Hepatocyte (in vitro differentiated cells): Measurements from ENCODE around the gene IARS1. TPM values are rescaled to one million over a fixed set of nuclear protein-coding genes. Genes with fewer than 3 reads are reported as not detected.

Experiments
- DNase-seq: peaks from one replicate; pipeline ENCODE4 v3.0.0-alpha.2; 2016; ENCODE audit warnings: low spot score
- H2AFZ ChIP-seq: fragments of 200-600 bp; sonication (generic); 2 replicates; pipeline ENCODE4 v1.6.0; 2016; ENCODE audit warnings: antibody characterized with exemption, mild to moderate bottlenecking
- H3K27ac ChIP-seq: fragments of 200-600 bp; sonication (generic); 2 replicates; pipeline ENCODE4 v1.5.1; 2016; ENCODE audit warnings: mild to moderate bottlenecking
- H3K27me3 ChIP-seq: fragments of 200-600 bp; sonication (generic); 2 replicates; pipeline ENCODE4 v1.6.1; 2016
- H3K36me3 ChIP-seq: fragments of 200-600 bp; sonication (generic); replicated peaks from 2 replicates; pipeline ENCODE4 v1.5.1; 2016; ENCODE audit warnings: low read depth; ENCODE audit not compliant: insufficient read depth
- H3K4me1 ChIP-seq: fragments of 200-600 bp; sonication (generic); 2 replicates; pipeline ENCODE4 v1.5.1; 2016; ENCODE audit warnings: mild to moderate bottlenecking, moderate library complexity; ENCODE audit not compliant: insufficient read depth
- H3K4me2 ChIP-seq: fragments of 200-600 bp; sonication (generic); 2 replicates; pipeline ENCODE4 v1.6.0; 2016
- H3K4me3 ChIP-seq: fragments of 200-600 bp; sonication (generic); 2 replicates; pipeline ENCODE4 v1.5.1; 2016; ENCODE audit warnings: mild to moderate bottlenecking
- H3K79me2 ChIP-seq: fragments of 200-600 bp; sonication (generic); 2 replicates; pipeline ENCODE4 v1.6.0; 2017; ENCODE audit warnings: mild to moderate bottlenecking
- H3K9me2 ChIP-seq: fragments of 200-600 bp; sonication (generic); replicated peaks from 2 replicates; pipeline ENCODE4 v1.6.0; 2017; ENCODE audit warnings: mild to moderate bottlenecking; ENCODE audit not compliant: insufficient read depth
- H3K9me3 ChIP-seq: fragments of 200-600 bp; sonication (generic); 2 replicates; pipeline ENCODE4 v1.5.1; 2016; ENCODE audit warnings: low read depth, mild to moderate bottlenecking
- H4K20me1 ChIP-seq: fragments of 200-600 bp; sonication (generic); 2 replicates; pipeline ENCODE4 v1.6.0; 2016; ENCODE audit warnings: mild to moderate bottlenecking; ENCODE audit not compliant: insufficient read depth, poor library complexity, severe bottlenecking
- CTCF ChIP-seq: fragments of 200-600 bp; sonication (generic); IDR thresholded peaks from 2 replicates; pipeline ENCODE4 v1.5.1; 2016; ENCODE audit warnings: antibody characterized with exemption, mild to moderate bottlenecking; ENCODE audit not compliant: poor library complexity
- EZH2 ChIP-seq: fragments of 200-600 bp; sonication (generic); IDR thresholded peaks from 2 replicates; pipeline ENCODE4 v1.6.1; 2016; ENCODE audit warnings: antibody characterized with exemption, mild to moderate bottlenecking, borderline replicate concordance
- EZH2phosphoT487 ChIP-seq: fragments of 200-600 bp; sonication (generic); IDR thresholded peaks from one replicate; pipeline ENCODE4 v1.6.1; 2018; ENCODE audit warnings: antibody characterized with exemption, mild to moderate bottlenecking, low read depth, moderate library complexity; ENCODE audit not compliant: unreplicated experiment, severe bottlenecking
- WGBS: methylation state at CpG from one replicate; pipeline ENCODE4 v1.1.6; 2016; ENCODE audit warnings: low lambda C conversion rate; ENCODE audit errors: missing lambda C conversion rate; 5-methylcytosine and 5-hydroxymethylcytosine counted together
- polyA plus RNA-seq: library from polyadenylated mRNA; unstranded; fragments of >200 nt; fragmentation: Nextera tagmentation; extraction: Ambion mirVana; gene quantifications from 2 replicates; pipeline ENCODE4 v1.2.1, GENCODE V29; 2016
- total RNA-seq: library from RNA; depleted of rRNA; stranded (reverse); fragments of >200 nt; gene quantifications from 2 replicates; pipeline ENCODE4 v1.2.3, GENCODE V29; 2014

IARS1 gene
- total and polyA plus RNA-seq, 2 experiments from 2014 or later = 74.4 to 158 TPM

GRCh38 chr9:92292338-92293074, 991 bp downstream of the IARS1 start:
- Histone ChIP-seq H3K27ac (peak overlapping the region; percentile 78), H3K4me3 (peak overlapping the region; percentile 77), H3K27me3 (no peaks in the 10 kb centered on the region), H3K4me2 (peak overlapping the region; percentile 80), H4K20me1 (no peaks in the 10 kb centered on the region), H3K9me2 (no peaks in the 10 kb centered on the region), H3K79me2 (peaks cover 57% of the 10 kb centered on the region), H3K36me3 (no peaks in the 10 kb centered on the region), H3K4me1 (peaks cover 25% of the 10 kb centered on the region), H3K9me3 (no peaks in the 10 kb centered on the region), H2AFZ (peak overlapping the region; percentile 79)
- 58% methylated on average over 8 of the region's 8 CpGs for WGBS
- DNase-seq = peak; percentile 6
- no peak for TF ChIP-seq EZH2
- no peak for TF ChIP-seq CTCF
- no peak for TF ChIP-seq EZH2phosphoT487

DNA sequence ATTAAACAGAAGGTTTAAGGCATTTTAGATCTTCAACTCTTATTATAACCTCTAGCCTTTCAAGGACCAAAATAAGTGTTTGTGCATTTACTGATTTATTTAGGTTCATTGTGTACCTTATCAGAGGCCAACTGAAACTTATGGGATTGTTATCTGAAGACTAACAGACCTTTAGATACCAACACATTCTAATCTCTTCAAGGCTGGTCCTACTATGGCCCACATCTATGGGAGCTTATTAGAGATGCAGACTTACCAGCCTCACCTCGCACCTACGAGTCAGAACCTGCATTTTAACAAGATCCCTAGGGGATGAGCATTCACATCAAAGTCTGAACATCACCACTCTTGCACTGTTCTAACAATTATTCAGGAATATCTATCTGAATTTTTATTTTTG, 1.9 kb downstream of the IARS1 start:
- 62% methylated on average over 2 of the region's 2 CpGs for WGBS
- H3K79me2 ChIP-seq = peaks cover 60% of the 10 kb centered on the region
- H3K27me3 ChIP-seq = no peaks in the 10 kb centered on the region

GRCh38 chr9:92290785-92291429, 2.6 kb downstream of the IARS1 start:
- Histone ChIP-seq H3K4me2 (peak overlapping the region; percentile 80), H3K79me2 (peaks cover 66% of the 10 kb centered on the region), H3K27me3 (no peaks in the 10 kb centered on the region), H4K20me1 (no peaks in the 10 kb centered on the region), H3K9me2 (no peaks in the 10 kb centered on the region), H3K27ac (no peak overlapping the region), H3K4me1 (peaks cover 21% of the 10 kb centered on the region), H3K4me3 (no peak overlapping the region), H3K36me3 (no peaks in the 10 kb centered on the region), H2AFZ (no peak overlapping the region), H3K9me3 (no peaks in the 10 kb centered on the region)
- WGBS = 65% methylated on average over 1 of the region's 1 CpG
- TF ChIP-seq EZH2phosphoT487 (no peak), CTCF (no peak), EZH2 (no peak)
- DNase-seq = no peak

More for the DNA sequence above, 1.9 kb downstream of the IARS1 start:
- no peak overlapping the region for H3K4me3 ChIP-seq
- H3K4me2 ChIP-seq = peak overlapping the region; percentile 80
- no peaks in the 10 kb centered on the region for H3K36me3 ChIP-seq
- TF ChIP-seq EZH2phosphoT487 = no peak
- no peak for TF ChIP-seq EZH2
- no peak for TF ChIP-seq CTCF
- no peaks in the 10 kb centered on the region for H3K9me3 ChIP-seq
- H3K9me2 ChIP-seq = no peaks in the 10 kb centered on the region
- H3K4me1 ChIP-seq = peaks cover 25% of the 10 kb centered on the region
- H3K27ac ChIP-seq = no peak overlapping the region
- no peaks in the 10 kb centered on the region for H4K20me1 ChIP-seq
- no peak overlapping the region for H2AFZ ChIP-seq
- no peak for DNase-seq
